HepG2 (cell line): ENCODE results near the gene ATP9A. TPM values are rescaled to one million over a fixed set of nuclear protein-coding genes. Genes with fewer than 3 reads are reported as not detected.

Experiments used
- AGO2 ChIP-seq: fragments of 200-400 bp; formaldehyde crosslinking; optimal IDR thresholded peaks from 2 replicates; pipeline ENCODE3; 2017; ENCODE audit warnings: mild to moderate bottlenecking, low read depth, low read length, moderate library complexity
- CCDC6 ChIP-seq: sonication (generic); formaldehyde crosslinking; IDR thresholded peaks from 2 replicates; pipeline ENCODE4 v1.8.1; 2022; ENCODE audit warnings: mild to moderate bottlenecking, missing genetic modification reagents, moderate library complexity
- CHD4 ChIP-seq: fragments of 200-600 bp; sonication (generic); IDR thresholded peaks from 2 replicates; pipeline ENCODE4 v1.7.0; 2017; ENCODE audit warnings: mild to moderate bottlenecking, low read length, borderline replicate concordance
- GATAD1 ChIP-seq: IDR thresholded peaks from 2 replicates; pipeline ENCODE4 v1.6.1; 2016; ENCODE audit warnings: missing genetic modification reagents, missing compliant biosample characterization
- HMGA1 ChIP-seq: sonication (generic); formaldehyde crosslinking; conservative IDR thresholded peaks from 2 replicates; pipeline ENCODE4 v1.4.0; 2020; ENCODE audit warnings: missing genetic modification reagents
- PATZ1 ChIP-seq: sonication (generic); formaldehyde crosslinking; IDR thresholded peaks from 2 replicates; pipeline ENCODE4 v1.4.0; 2020; ENCODE audit warnings: missing genetic modification reagents
- ZFAT ChIP-seq: sonication (generic); formaldehyde crosslinking; conservative IDR thresholded peaks from 2 replicates; pipeline ENCODE4 v1.8.1; 2023; ENCODE audit warnings: missing genetic modification reagents, inconsistent platforms
- ZNF205 ChIP-seq: IDR thresholded peaks from 2 replicates; pipeline ENCODE4 v1.6.1; 2018; ENCODE audit warnings: missing biosample characterization, missing genetic modification reagents
- ZNF224 ChIP-seq: sonication (generic); formaldehyde crosslinking; IDR thresholded peaks from 2 replicates; pipeline ENCODE4 v1.5.0; 2020; ENCODE audit warnings: mild to moderate bottlenecking, missing genetic modification reagents
- ZNF30 ChIP-seq: sonication (generic); formaldehyde crosslinking; IDR thresholded peaks from 2 replicates; pipeline ENCODE4 v1.5.0; 2020; ENCODE audit warnings: mild to moderate bottlenecking, missing genetic modification reagents
- ZNF446 ChIP-seq: sonication (generic); formaldehyde crosslinking; IDR thresholded peaks from 2 replicates; pipeline ENCODE4 v1.5.0; 2020; ENCODE audit warnings: mild to moderate bottlenecking, missing genetic modification reagents
- polyA plus RNA-seq, 8 experiments: library from polyadenylated mRNA; depleted of rRNA in 3 of 8; stranded (reverse) in 7 of 8; unstranded in 1 of 8; fragments of >200 nt; fragmentation: Illumina TruSeq in 4 of 8; extraction: Trizol in 4 of 8; gene quantifications; 2 replicates each; pipeline versions ENCODE4 v1.2.1 to v1.2.3, GENCODE V29; 2011 to 2016; ENCODE audit warnings: low read depth in 4 of 8, missing spikeins in 1 of 8, mixed read lengths in 1 of 8; ENCODE audit not compliant: insufficient read depth in 1 of 8
- total RNA-seq, 5 experiments: library from RNA; depleted of rRNA; stranded (reverse); fragments of >200 nt; fragmentation: Illumina TruSeq; extraction: Trizol; gene quantifications; 2 replicates each; pipeline ENCODE4 v1.2.3, GENCODE V29; 2016; ENCODE audit warnings: low read depth in 1 of 5
- TF ChIP-seq, protein P1 (sequence below): sonication (generic); formaldehyde crosslinking; IDR thresholded peaks from 2 replicates; pipeline ENCODE4 v1.5.0; 2020; ENCODE audit warnings: missing genetic modification reagents
- TF ChIP-seq, protein P2 (sequence below): IDR thresholded peaks from 2 replicates; pipeline ENCODE4 v1.6.1; 2016; ENCODE audit warnings: control low read depth
- TF ChIP-seq, protein P3 (sequence below): sonication (generic); formaldehyde crosslinking; IDR thresholded peaks from 2 replicates; pipeline ENCODE4 v1.5.1; 2020; ENCODE audit warnings: mild to moderate bottlenecking, missing genetic modification reagents
- TF ChIP-seq, protein P4 (sequence below), 2 experiments: sonication (generic) in 1 of 2; formaldehyde crosslinking in 1 of 2; IDR thresholded peaks; 2 replicates each; pipeline versions ENCODE4 v1.4.0 to v1.6.1; 2018 to 2020; ENCODE audit warnings: missing genetic modification reagents in 2 of 2, borderline replicate concordance in 1 of 2, low read depth in 1 of 2, mild to moderate bottlenecking in 1 of 2, missing biosample characterization in 1 of 2
- TF ChIP-seq, protein P5 (sequence below): fragments of 450-650 bp; IDR thresholded peaks from 2 replicates; pipeline ENCODE4 v1.6.1; 2017; ENCODE audit warnings: mild to moderate bottlenecking

The ATP9A gene
- total and polyA plus RNA-seq, 2 of the 13 experiments (the other 11 are each of a cell fraction or from before 2014, with no cell fraction given), result 11.8 to 18.5 TPM

GRCh38 chr20:51624157-51624731 lies 143.9 kb downstream of the ATP9A start (continued):
- TF ChIP-seq, protein P1, sequence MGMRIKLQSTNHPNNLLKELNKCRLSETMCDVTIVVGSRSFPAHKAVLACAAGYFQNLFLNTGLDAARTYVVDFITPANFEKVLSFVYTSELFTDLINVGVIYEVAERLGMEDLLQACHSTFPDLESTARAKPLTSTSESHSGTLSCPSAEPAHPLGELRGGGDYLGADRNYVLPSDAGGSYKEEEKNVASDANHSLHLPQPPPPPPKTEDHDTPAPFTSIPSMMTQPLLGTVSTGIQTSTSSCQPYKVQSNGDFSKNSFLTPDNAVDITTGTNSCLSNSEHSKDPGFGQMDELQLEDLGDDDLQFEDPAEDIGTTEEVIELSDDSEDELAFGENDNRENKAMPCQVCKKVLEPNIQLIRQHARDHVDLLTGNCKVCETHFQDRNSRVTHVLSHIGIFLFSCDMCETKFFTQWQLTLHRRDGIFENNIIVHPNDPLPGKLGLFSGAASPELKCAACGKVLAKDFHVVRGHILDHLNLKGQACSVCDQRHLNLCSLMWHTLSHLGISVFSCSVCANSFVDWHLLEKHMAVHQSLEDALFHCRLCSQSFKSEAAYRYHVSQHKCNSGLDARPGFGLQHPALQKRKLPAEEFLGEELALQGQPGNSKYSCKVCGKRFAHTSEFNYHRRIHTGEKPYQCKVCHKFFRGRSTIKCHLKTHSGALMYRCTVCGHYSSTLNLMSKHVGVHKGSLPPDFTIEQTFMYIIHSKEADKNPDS (CRISPR knock-in tag), result peak; percentile 83
- 0 out of 2 replicates have a peak, but pooled peaks have one; percentile 21 for TF ChIP-seq PATZ1
- TF ChIP-seq CHD4, result no peak
- TF ChIP-seq ZNF205 (CRISPR knock-in tag), result no peak
- TF ChIP-seq, protein P2, sequence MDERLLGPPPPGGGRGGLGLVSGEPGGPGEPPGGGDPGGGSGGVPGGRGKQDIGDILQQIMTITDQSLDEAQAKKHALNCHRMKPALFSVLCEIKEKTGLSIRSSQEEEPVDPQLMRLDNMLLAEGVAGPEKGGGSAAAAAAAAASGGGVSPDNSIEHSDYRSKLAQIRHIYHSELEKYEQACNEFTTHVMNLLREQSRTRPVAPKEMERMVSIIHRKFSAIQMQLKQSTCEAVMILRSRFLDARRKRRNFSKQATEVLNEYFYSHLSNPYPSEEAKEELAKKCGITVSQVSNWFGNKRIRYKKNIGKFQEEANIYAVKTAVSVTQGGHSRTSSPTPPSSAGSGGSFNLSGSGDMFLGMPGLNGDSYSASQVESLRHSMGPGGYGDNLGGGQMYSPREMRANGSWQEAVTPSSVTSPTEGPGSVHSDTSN (CRISPR knock-in tag), result no peak
- no peak for TF ChIP-seq ZFAT (CRISPR knock-in tag)
- no peak for TF ChIP-seq CCDC6 (CRISPR knock-in tag)
- 0 out of 2 replicates have a peak, but pooled peaks have one; percentile 62 for TF ChIP-seq ZNF30
- TF ChIP-seq AGO2, result peak; percentile 25
- no peak for TF ChIP-seq ZNF224 (CRISPR knock-in tag)
- no peak for TF ChIP-seq HMGA1
- TF ChIP-seq, protein P3, sequence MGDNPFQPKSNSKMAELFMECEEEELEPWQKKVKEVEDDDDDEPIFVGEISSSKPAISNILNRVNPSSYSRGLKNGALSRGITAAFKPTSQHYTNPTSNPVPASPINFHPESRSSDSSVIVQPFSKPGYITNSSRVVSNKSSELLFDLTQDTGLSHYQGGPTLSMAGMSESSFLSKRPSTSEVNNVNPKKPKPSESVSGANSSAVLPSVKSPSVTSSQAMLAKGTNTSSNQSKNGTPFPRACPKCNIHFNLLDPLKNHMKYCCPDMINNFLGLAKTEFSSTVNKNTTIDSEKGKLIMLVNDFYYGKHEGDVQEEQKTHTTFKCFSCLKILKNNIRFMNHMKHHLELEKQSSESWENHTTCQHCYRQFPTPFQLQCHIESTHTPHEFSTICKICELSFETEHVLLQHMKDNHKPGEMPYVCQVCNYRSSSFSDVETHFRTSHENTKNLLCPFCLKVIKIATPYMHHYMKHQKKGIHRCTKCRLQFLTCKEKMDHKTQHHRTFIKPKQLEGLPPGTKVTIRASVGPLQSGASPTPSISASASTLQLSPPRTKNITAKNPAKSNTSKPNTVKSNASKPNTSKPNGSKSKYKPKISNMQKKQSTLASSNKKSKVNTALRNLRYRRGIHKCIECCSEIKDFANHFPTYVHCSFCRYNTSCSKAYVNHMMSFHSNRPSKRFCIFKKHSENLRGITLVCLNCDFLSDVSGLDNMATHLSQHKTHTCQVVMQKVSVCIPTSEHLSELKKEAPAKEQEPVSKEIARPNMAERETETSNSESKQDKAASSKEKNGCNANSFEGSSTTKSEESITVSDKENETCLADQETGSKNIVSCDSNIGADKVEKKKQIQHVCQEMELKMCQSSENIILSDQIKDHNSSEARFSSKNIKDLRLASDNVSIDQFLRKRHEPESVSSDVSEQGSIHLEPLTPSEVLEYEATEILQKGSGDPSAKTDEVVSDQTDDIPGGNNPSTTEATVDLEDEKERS (CRISPR knock-in tag), result no peak
- no peak for TF ChIP-seq ZNF446
- TF ChIP-seq, protein P4, sequence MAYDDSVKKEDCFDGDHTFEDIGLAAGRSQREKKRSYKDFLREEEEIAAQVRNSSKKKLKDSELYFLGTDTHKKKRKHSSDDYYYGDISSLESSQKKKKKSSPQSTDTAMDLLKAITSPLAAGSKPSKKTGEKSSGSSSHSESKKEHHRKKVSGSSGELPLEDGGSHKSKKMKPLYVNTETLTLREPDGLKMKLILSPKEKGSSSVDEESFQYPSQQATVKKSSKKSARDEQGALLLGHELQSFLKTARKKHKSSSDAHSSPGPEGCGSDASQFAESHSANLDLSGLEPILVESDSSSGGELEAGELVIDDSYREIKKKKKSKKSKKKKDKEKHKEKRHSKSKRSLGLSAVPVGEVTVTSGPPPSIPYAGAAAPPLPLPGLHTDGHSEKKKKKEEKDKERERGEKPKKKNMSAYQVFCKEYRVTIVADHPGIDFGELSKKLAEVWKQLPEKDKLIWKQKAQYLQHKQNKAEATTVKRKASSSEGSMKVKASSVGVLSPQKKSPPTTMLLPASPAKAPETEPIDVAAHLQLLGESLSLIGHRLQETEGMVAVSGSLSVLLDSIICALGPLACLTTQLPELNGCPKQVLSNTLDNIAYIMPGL (CRISPR knock-in tag; IDR thresholded peaks at IDR 0.05; ENCODE audit: borderline replicate concordance in 1 of 2, low read depth in 1 of 2), result 0 out of 4 replicates have a peak, but pooled peaks of 1 of the 2 experiments have one; percentile 30
- TF ChIP-seq, protein P5, sequence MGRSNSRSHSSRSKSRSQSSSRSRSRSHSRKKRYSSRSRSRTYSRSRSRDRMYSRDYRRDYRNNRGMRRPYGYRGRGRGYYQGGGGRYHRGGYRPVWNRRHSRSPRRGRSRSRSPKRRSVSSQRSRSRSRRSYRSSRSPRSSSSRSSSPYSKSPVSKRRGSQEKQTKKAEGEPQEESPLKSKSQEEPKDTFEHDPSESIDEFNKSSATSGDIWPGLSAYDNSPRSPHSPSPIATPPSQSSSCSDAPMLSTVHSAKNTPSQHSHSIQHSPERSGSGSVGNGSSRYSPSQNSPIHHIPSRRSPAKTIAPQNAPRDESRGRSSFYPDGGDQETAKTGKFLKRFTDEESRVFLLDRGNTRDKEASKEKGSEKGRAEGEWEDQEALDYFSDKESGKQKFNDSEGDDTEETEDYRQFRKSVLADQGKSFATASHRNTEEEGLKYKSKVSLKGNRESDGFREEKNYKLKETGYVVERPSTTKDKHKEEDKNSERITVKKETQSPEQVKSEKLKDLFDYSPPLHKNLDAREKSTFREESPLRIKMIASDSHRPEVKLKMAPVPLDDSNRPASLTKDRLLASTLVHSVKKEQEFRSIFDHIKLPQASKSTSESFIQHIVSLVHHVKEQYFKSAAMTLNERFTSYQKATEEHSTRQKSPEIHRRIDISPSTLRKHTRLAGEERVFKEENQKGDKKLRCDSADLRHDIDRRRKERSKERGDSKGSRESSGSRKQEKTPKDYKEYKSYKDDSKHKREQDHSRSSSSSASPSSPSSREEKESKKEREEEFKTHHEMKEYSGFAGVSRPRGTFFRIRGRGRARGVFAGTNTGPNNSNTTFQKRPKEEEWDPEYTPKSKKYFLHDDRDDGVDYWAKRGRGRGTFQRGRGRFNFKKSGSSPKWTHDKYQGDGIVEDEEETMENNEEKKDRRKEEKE, result no peak
- no peak for TF ChIP-seq GATAD1 (CRISPR knock-in tag)
